Nucleus accumbens (tissue), 56 donors: ENCODE data around the gene TAF5.
"Not testable (repeated sequence)": the region's sequence is repeated elsewhere in the genome, so short reads cannot be mapped to it uniquely, and the experiment has no call there.

Experiments
- DNase-seq, 56 donors: peaks; one replicate each; lab custom pipeline; 2025; lab: John Stamatoyannopoulos, UW

The TAF5 gene

GRCh38 chr10:103367782-103368518 is at the start of gene TAF5:
TSS of gene TAF5 (plus strand) at chr10:103367976. CDS start at chr10:103367990, 14 bp downstream.
- peak in 55 of 56 donors; percentile 37 to 95 (median 84) for DNase-seq

- DNase-seq, result no peak
Observed at GRCh38 chr10:103327906-103328305, 39.9 kb upstream of the TAF5 start.

- DNase-seq, result no peak
Observed at GRCh38 chr10:103333934-103334520, 33.7 kb upstream of the TAF5 start.

- no peak for DNase-seq
Observed at GRCh38 chr10:103334567-103334966, 33.2 kb upstream of the TAF5 start.

GRCh38 chr10:103336370-103336769 is 31.4 kb upstream of the TAF5 start:
- DNase-seq, result no peak

- no peak for DNase-seq
Observed at GRCh38 chr10:103350175-103350516, 17.6 kb upstream of the TAF5 start.

- DNase-seq, result peak in 53 of 56 donors; percentile 10 to 85 (median 66)
Observed at GRCh38 chr10:103350517-103351260, 17.1 kb upstream of the TAF5 start, which contains the start of gene PCGF6. TSS of gene PCGF6 (minus strand) at chr10:103351140. CDS start at chr10:103351066, 74 bp downstream.

- DNase-seq, result no peak
Observed at GRCh38 chr10:103353281-103353680, 14.5 kb upstream of the TAF5 start.

GRCh38 chr10:103354567-103354966 is 13.2 kb upstream of the TAF5 start:
- DNase-seq, result not testable (repeated sequence)

GRCh38 chr10:103355906-103356599 is 11.7 kb upstream of the TAF5 start:
- DNase-seq, result no peak

GRCh38 chr10:103359493-103359892 is 8.3 kb upstream of the TAF5 start:
- not testable (repeated sequence) for DNase-seq

GRCh38 chr10:103360791-103361190 is 7.0 kb upstream of the TAF5 start:
- peak in 1 of 56 donors; percentile 3 for DNase-seq

GRCh38 chr10:103367379-103367781 is 396 bp upstream of the TAF5 start:
- DNase-seq, result no peak

GRCh38 chr10:103373544-103373943 is 5.8 kb downstream of the TAF5 start:
- DNase-seq, result no peak

- DNase-seq, result no peak
Observed at GRCh38 chr10:103374263-103374662, 6.5 kb downstream of the TAF5 start.

- DNase-seq, result no peak
Observed at GRCh38 chr10:103382769-103383168, 15.0 kb downstream of the TAF5 start.

- DNase-seq, result no peak
Observed at GRCh38 chr10:103394180-103394579, 26.4 kb downstream of the TAF5 start.

- DNase-seq, result peak in 2 of 56 donors; percentile 11 to 15
Observed at GRCh38 chr10:103395754-103396066, 27.9 kb downstream of the TAF5 start.

GRCh38 chr10:103396067-103396788 is 28.5 kb downstream of the TAF5 start, which contains the start of the genes ATP5MK and PDCD11:
TSS of gene ATP5MK (minus strand) at chr10:103396475. CDS start at chr10:103392457, 4,018 bp downstream.
TSS of gene PDCD11 (plus strand) at chr10:103396626. CDS start at chr10:103398427, 1,801 bp downstream.
- DNase-seq, result peak; percentile 63 to 99 (median 95)

GRCh38 chr10:103396789-103397087 is 29.0 kb downstream of the TAF5 start:
- DNase-seq, result no peak
